Progenitor cell of endocrine pancreas (in vitro differentiated cells): ENCODE measurements around the gene C5. TPM values are rescaled to one million over a fixed set of nuclear protein-coding genes. Genes with fewer than 3 reads are reported as not detected.

Source experiments
- DNase-seq: peaks from one replicate; pipeline ENCODE4 v3.0.0; 2021; ENCODE audit warnings: low spot score; ENCODE audit not compliant: unreplicated experiment
- H3K27ac Mint-ChIP-seq: 2 replicates; pipeline ENCODE4 v1.8.0; 2021; ENCODE audit warnings: mild to moderate bottlenecking, moderate library complexity, mixed read lengths
- H3K27me3 Mint-ChIP-seq: 2 replicates; pipeline ENCODE4 v1.8.0; 2021; ENCODE audit warnings: mixed read lengths
- H3K36me3 Mint-ChIP-seq: 2 replicates; pipeline ENCODE4 v1.8.0; 2022; ENCODE audit warnings: mixed read lengths; ENCODE audit not compliant: insufficient read depth
- H3K4me1 Mint-ChIP-seq: 2 replicates; pipeline ENCODE4 v1.8.0; 2021; ENCODE audit warnings: low read depth, mixed read lengths
- H3K4me3 Mint-ChIP-seq: 2 replicates; pipeline ENCODE4 v1.8.0; 2021; ENCODE audit warnings: low read depth, mild to moderate bottlenecking, moderate library complexity, mixed read lengths
- H3K9me3 Mint-ChIP-seq: 2 replicates; pipeline ENCODE4 v1.8.0; 2021; ENCODE audit warnings: low read depth, mixed read lengths
- CTCF ChIP-seq: fragments of 200-600 bp; sonication (generic); IDR thresholded peaks from one replicate; pipeline ENCODE4 v1.5.0; 2021; ENCODE audit warnings: antibody characterized with exemption, mild to moderate bottlenecking; ENCODE audit not compliant: unreplicated experiment
- total RNA-seq: library from RNA; stranded (reverse); gene quantifications from 2 replicates; pipeline ENCODE4 v1.2.1, GENCODE V29; 2021

The C5 gene
- total RNA-seq, 1 donor from 2014 or later: 47.1 TPM

DNA sequence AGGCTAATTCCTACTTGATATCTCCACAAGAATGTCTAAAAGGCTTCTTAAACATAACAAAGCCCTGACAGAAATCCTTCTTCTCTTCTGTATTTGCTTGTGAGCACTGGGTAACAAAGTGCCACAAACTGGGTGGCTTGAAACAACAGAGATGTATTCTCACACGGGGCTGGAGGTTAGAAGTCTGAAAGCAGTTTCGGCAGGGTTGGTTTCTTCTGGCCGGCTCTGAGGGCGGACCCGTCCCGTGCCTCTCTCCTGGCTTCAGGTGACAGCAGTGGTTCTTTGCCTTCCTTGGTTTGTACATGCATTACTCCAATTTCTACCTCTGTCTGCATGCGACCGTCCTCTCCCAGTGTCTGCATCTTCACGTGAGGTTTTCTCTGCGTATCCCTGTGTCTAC is 109.5 kb downstream of the C5 start:
- Mint-ChIP-seq H3K4me1 (peaks cover 5% of the 10 kb centered on the region), H3K27ac (no peak overlapping the region), H3K9me3 (no peaks in the 10 kb centered on the region), H3K36me3 (no peaks in the 10 kb centered on the region), H3K4me3 (no peak overlapping the region), H3K27me3 (no peaks in the 10 kb centered on the region)
- no peak for TF ChIP-seq CTCF
- no peak for DNase-seq

DNA sequence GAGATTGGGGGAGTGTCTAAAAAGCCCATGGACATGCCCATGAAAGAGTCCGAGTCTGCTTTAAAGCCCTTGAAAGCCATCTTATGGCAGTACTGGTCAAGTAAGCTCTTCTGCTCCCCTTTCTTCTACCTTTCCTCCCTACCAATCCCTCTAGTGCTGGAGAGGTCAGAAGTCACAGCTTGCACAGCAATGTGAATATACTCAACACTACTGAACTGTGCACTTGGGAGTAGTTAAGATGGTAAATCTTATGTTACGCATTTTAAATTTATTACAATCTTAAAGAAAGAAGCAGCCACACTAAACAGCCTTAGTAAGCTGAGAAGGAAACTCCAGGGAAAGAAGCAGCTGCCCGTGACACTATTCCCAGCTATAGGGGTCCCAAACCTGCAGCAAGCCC is 111.2 kb downstream of the C5 start:
- H3K27me3 Mint-ChIP-seq: no peaks in the 10 kb centered on the region
- no peaks in the 10 kb centered on the region for H3K9me3 Mint-ChIP-seq
- H3K4me3 Mint-ChIP-seq: no peak overlapping the region
- H3K36me3 Mint-ChIP-seq: no peaks in the 10 kb centered on the region
- TF ChIP-seq CTCF: no peak
- DNase-seq: no peak
- H3K27ac Mint-ChIP-seq: no peak overlapping the region
- peaks cover 5% of the 10 kb centered on the region for H3K4me1 Mint-ChIP-seq

- DNase-seq: no peak
- Mint-ChIP-seq H3K27ac (no peak overlapping the region), H3K36me3 (no peaks in the 10 kb centered on the region), H3K9me3 (no peaks in the 10 kb centered on the region), H3K27me3 (peaks cover 2% of the 10 kb centered on the region), H3K4me3 (no peak overlapping the region), H3K4me1 (peaks cover 5% of the 10 kb centered on the region)
- TF ChIP-seq CTCF: no peak
These were observed 112.5 kb downstream of the C5 start for GRCh38 chr9:120937596-120937995.

DNA sequence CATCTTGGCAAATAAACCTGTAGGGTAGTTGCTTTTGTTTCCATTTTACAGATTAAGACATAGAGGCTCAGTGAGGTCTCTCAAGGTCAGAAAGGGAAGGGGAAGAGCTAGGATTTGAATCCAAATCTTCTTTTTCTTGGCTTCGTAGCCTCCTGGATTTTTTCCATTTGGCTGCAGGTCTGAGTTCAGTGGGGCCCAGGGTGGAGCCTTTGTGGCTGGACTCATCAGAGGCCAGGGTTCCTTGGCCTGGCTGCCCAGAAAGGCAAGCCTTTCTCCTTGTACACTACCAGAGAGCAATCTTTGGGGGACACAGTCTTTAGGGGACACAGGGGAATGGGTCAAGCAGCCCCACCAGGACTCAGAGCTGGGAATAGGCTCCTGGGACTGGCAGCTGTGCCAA is 112.9 kb downstream of the C5 start:
- H3K9me3 Mint-ChIP-seq: no peaks in the 10 kb centered on the region
- peaks cover 2% of the 10 kb centered on the region for H3K27me3 Mint-ChIP-seq
- H3K4me1 Mint-ChIP-seq: peaks cover 5% of the 10 kb centered on the region
- TF ChIP-seq CTCF: no peak
- no peak for DNase-seq
- H3K36me3 Mint-ChIP-seq: no peaks in the 10 kb centered on the region
- H3K27ac Mint-ChIP-seq: no peak overlapping the region
- H3K4me3 Mint-ChIP-seq: no peak overlapping the region

- Mint-ChIP-seq H3K4me3 (no peak overlapping the region), H3K27me3 (peaks cover 2% of the 10 kb centered on the region), H3K36me3 (no peaks in the 10 kb centered on the region), H3K27ac (no peak overlapping the region), H3K9me3 (no peaks in the 10 kb centered on the region), H3K4me1 (peaks cover 5% of the 10 kb centered on the region)
- TF ChIP-seq CTCF: no peak
- no peak for DNase-seq
These were observed 113.3 kb downstream of the C5 start for GRCh38 chr9:120936764-120937122.
